WI38 (cell line): ENCODE data around the gene ABCB1.

Experiments
- H3K4me3 ChIP-seq: 2 replicates; pipeline ENCODE4 v1.5.1; 2011; ENCODE audit warnings: low read depth, mild to moderate bottlenecking, control low read depth, low read length
- TF ChIP-seq, protein P1 (sequence below): IDR thresholded peaks from 2 replicates; pipeline ENCODE4 v1.5.1; 2012; ENCODE audit warnings: low read depth, mild to moderate bottlenecking, control low read depth, low read length

ABCB1 gene

GRCh38 chr7:87600130-87601124 lies at the start of gene ABCB1:
ABCB1 (minus strand) TSS chr7:87600884; CDS start chr7:87600184, 700 bp downstream.
- TF ChIP-seq, protein P1, sequence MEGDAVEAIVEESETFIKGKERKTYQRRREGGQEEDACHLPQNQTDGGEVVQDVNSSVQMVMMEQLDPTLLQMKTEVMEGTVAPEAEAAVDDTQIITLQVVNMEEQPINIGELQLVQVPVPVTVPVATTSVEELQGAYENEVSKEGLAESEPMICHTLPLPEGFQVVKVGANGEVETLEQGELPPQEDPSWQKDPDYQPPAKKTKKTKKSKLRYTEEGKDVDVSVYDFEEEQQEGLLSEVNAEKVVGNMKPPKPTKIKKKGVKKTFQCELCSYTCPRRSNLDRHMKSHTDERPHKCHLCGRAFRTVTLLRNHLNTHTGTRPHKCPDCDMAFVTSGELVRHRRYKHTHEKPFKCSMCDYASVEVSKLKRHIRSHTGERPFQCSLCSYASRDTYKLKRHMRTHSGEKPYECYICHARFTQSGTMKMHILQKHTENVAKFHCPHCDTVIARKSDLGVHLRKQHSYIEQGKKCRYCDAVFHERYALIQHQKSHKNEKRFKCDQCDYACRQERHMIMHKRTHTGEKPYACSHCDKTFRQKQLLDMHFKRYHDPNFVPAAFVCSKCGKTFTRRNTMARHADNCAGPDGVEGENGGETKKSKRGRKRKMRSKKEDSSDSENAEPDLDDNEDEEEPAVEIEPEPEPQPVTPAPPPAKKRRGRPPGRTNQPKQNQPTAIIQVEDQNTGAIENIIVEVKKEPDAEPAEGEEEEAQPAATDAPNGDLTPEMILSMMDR, result no peak
- peak within 1 kb of the TSS; percentile 59 for H3K4me3 ChIP-seq

DNA sequence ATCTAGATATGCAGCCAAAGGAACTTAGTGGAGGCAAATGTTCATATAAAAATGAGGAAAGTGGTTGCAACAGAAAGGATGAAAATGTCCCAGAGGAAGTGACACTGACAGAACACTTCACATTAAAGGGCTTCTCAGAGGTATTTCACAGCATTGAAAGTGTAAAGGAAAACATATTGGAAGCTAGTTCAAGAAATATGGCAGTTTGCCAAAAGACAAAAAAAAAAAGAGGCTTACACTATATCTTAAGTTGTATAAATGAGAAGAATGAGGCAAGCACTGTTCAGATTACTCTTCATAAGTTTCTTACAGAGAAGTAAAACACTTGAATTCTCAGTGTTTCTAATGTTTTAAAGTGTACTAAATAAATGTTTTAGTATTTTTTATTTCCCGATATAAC lies 47.6 kb upstream of the ABCB1 start:
- TF ChIP-seq, protein P1, result no peak
- no peak overlapping the region for H3K4me3 ChIP-seq

GRCh38 chr7:87645446-87645845 lies 44.8 kb upstream of the ABCB1 start:
- no peak overlapping the region for H3K4me3 ChIP-seq
- TF ChIP-seq, protein P1, result no peak

DNA sequence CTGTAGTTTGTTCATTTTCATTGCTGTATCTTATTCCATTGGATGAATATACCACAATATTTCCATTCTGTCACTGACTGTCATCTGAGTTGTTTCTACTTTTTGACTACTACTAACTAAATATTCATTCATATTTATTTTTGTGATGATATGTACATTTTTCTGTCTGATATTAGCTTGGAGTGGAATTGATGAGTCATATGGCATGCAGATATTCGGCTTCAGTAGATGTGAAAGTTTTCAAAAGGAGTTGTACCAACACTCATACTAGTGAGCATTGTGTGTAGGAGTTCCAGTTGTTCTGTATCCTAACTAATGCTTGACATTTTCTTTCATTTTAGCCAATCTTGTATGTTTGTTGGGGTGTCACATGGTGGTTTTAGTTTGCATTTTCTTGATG lies 35.2 kb upstream of the ABCB1 start:
- TF ChIP-seq, protein P1, result no peak
- no peak overlapping the region for H3K4me3 ChIP-seq

- peak overlapping the region; percentile 66 for H3K4me3 ChIP-seq
- TF ChIP-seq, protein P1, result no peak
Observed at GRCh38 chr7:87628780-87629569, 28.3 kb upstream of the ABCB1 start.

- peak overlapping the region; percentile 66 for H3K4me3 ChIP-seq
- TF ChIP-seq, protein P1, result no peak
Observed at GRCh38 chr7:87627634-87627994, 26.9 kb upstream of the ABCB1 start.
